Psoas muscle (tissue), 8 donors: ENCODE results near the gene EYS. TPM values are rescaled to one million over a fixed set of nuclear protein-coding genes. Genes with fewer than 3 reads are reported as not detected.

ENCODE experiments used
- ATAC-seq, 4 donors: fragments of 200-7000 bp; cut with Tn5 transposase; one replicate each; pipeline ENCODE4 v1.9.1; 2020; ENCODE audit warnings: moderate library complexity in 3 of 4, mild to moderate bottlenecking in 2 of 4
- DNase-seq, 2 donors: peaks; one replicate each; pipeline ENCODE4 v3.0.0-alpha.2; 2020
- H3K27ac ChIP-seq: fragments of 200-600 bp; one replicate; pipeline ENCODE4 v1.8.0; 2022
- H3K27me3 ChIP-seq, 3 donors: fragments of 200-600 bp in 1 of 3; one replicate each; pipeline versions ENCODE4 v1.6.1 to v1.8.0; 2013 to 2022; ENCODE audit warnings: low read length in 2 of 3, mild to moderate bottlenecking in 2 of 3, moderate library complexity in 1 of 3; ENCODE audit not compliant: insufficient read depth in 3 of 3
- H3K36me3 ChIP-seq, 2 donors: fragments of 200-600 bp in 1 of 2; one replicate each; pipeline versions ENCODE4 v1.6.1 to v1.8.0; 2013 to 2022; ENCODE audit warnings: low read depth in 1 of 2, mild to moderate bottlenecking in 1 of 2, moderate library complexity in 1 of 2; ENCODE audit not compliant: insufficient read depth in 1 of 2
- H3K4me1 ChIP-seq: fragments of 200-600 bp; one replicate; pipeline ENCODE4 v1.8.0; 2022
- H3K4me3 ChIP-seq: fragments of 200-600 bp; one replicate; pipeline ENCODE4 v1.8.0; 2022; ENCODE audit warnings: mild to moderate bottlenecking
- H3K9me3 ChIP-seq: fragments of 200-600 bp; one replicate; pipeline ENCODE4 v1.8.0; 2022
- CTCF ChIP-seq: fragments of 200-600 bp; IDR thresholded peaks from one replicate; pipeline ENCODE4 v1.8.0; 2022; ENCODE audit warnings: antibody characterized with exemption
- WGBS, 3 donors: extraction: QIAGEN DNeasy Blood & Tissue Kit; methylation state at CpG; one replicate each; pipeline versions ENCODE4 v1.1.6 to v1.1.7; 2013; 5-methylcytosine and 5-hydroxymethylcytosine counted together
- intact Hi-C, 2 donors: fragments of 100-400 bp; cut with DNase I; formaldehyde crosslinking; loops; one replicate each; pipeline versions ENCODE4 v1.11.0 to v1.14.2; 2022
- polyA plus RNA-seq, 3 donors: library from polyadenylated mRNA; stranded (reverse); fragments of 200-250 nt; gene quantifications; one replicate each; pipeline ENCODE4 v1.2.3, GENCODE V29; 2013
- total RNA-seq, 4 donors: library from RNA; stranded (reverse); fragmentation: NEBNext Ultra II Directional in 2 of 4; extraction: Animal tissue kit (Norgen Biotek cat#: 25700) in 2 of 4; gene quantifications; one replicate each; pipeline versions ENCODE4 v1.2.1 to v1.2.4, GENCODE V29; 2021 to 2023
- donor health status: healthy with polysubstance abuse.
- donor health status: DM: no; HTN: no; CAD: no; lungs with moderate emphysema.
- donor health status: Bipolar disorder and iron deficiency.
- donor health status: healthy.
- donor health status: DM: yes; HTN: yes; CAD: no.
- donor health status: DM: no; HTN: no; CAD: no.
- donor health status: DM: no; HTN: no; CAD: no.
- donor health status: DM: yes; HTN: yes; CAD: no.

EYS gene
- total and polyA plus RNA-seq, 7 donors = under 0.01 TPM; not detected in 6

GRCh38 chr6:64231928-64232327, 1475.1 kb downstream of the EYS start:
- TF ChIP-seq CTCF = no peak
- ATAC-seq (no peak), DNase-seq (no peak)
- no peaks in the 10 kb centered on the region for H3K36me3 ChIP-seq
- no peaks in the 10 kb centered on the region for H3K9me3 ChIP-seq
- H3K27me3 ChIP-seq = no peaks in the 10 kb centered on the region
- H3K4me3 ChIP-seq = no peak overlapping the region
- intact Hi-C loops = no loop called here
- H3K27ac ChIP-seq = no peak overlapping the region
- no peaks in the 10 kb centered on the region for H3K4me1 ChIP-seq
- 66 to 70% (median 69%) methylated on average over 4 of the region's 4 CpGs for WGBS, 3 donors

DNA sequence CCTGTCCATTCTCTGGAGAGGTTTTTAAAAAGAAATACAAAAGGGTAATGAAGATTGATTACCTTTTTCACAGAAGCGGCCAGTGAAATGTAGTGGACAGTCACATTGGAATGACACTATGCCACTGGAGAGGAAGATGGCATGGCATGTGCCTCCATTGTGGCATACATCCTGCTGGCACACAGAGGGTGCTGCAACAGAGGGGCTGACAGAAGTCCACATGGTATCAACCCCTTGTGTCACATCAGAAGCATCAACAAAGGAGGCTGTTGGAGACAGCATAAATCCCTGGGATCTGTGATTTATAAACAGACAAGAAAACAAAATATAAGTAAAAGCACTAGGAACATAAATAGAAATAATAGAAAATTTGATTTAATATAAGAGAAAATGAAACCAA, 1476.5 kb downstream of the EYS start:
- Histone ChIP-seq H3K36me3 (no peaks in the 10 kb centered on the region), H3K27ac (no peak overlapping the region), H3K4me3 (no peak overlapping the region), H3K27me3 (no peaks in the 10 kb centered on the region), H3K9me3 (no peaks in the 10 kb centered on the region), H3K4me1 (no peaks in the 10 kb centered on the region)
- ATAC-seq = no peak
- 67 to 90% (median 74%) methylated on average over 1 of the region's 1 CpG for WGBS, 3 donors
- no peak for TF ChIP-seq CTCF
- intact Hi-C loops = no loop called here
- no peak for DNase-seq

GRCh38 chr6:64227863-64228262, 1479.2 kb downstream of the EYS start:
- DNase-seq = no peak
- intact Hi-C loops = no loop called here
- H3K27ac ChIP-seq = no peak overlapping the region
- no peak overlapping the region for H3K4me3 ChIP-seq
- WGBS, 3 donors = 75 to 90% (median 77%) methylated on average over 1 of the region's 1 CpG
- H3K36me3 ChIP-seq = no peaks in the 10 kb centered on the region
- no peaks in the 10 kb centered on the region for H3K27me3 ChIP-seq
- TF ChIP-seq CTCF = no peak
- no peaks in the 10 kb centered on the region for H3K9me3 ChIP-seq
- H3K4me1 ChIP-seq = no peaks in the 10 kb centered on the region
- ATAC-seq = no peak

- DNase-seq (no peak), ATAC-seq (no peak)
- intact Hi-C loops = no loop called here
- TF ChIP-seq CTCF = no peak
- H3K27ac ChIP-seq = no peak overlapping the region
- H3K4me1 ChIP-seq = no peaks in the 10 kb centered on the region
- no peaks in the 10 kb centered on the region for H3K27me3 ChIP-seq
- no peak overlapping the region for H3K4me3 ChIP-seq
- H3K9me3 ChIP-seq = no peaks in the 10 kb centered on the region
- H3K36me3 ChIP-seq = no peaks in the 10 kb centered on the region
These were observed 1481.5 kb downstream of the EYS start for GRCh38 chr6:64225503-64225902.

DNA sequence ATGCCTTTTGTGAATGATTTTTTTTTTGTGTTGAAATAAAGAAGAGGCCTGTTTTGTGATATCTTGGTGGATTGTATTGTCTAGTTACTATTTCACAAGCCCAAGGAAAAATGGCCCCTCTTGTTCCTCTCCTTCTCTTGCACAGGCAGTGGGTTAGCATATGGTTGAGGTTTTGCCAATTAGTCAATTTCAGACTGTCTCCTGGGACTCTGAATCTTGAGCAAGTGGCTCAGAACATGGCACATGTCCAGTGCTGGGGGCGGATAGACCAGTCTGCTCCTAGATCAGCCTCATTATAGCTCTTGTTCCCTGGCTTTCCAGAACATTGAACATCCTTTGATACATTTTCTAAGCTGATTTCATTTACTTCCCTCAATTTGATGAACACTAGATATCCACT, 1482.2 kb downstream of the EYS start:
- no peaks in the 10 kb centered on the region for H3K36me3 ChIP-seq
- WGBS, 3 donors = 10 to 21% (median 20%) methylated on average over 1 of the region's 1 CpG
- H3K4me3 ChIP-seq = no peak overlapping the region
- no peak for TF ChIP-seq CTCF
- no peaks in the 10 kb centered on the region for H3K27me3 ChIP-seq
- no peaks in the 10 kb centered on the region for H3K9me3 ChIP-seq
- intact Hi-C loops = no loop called here
- H3K4me1 ChIP-seq = no peaks in the 10 kb centered on the region
- H3K27ac ChIP-seq = no peak overlapping the region
- peak in 1 of 2 donors; percentile 53 for DNase-seq
- ATAC-seq = no peak
